Activated T-helper 2 cell treated with anti-CD3 and anti-CD28 coated beads, Interferon-gamma antibody, Interleukin-2, Interleukin-4, amounts not matched to agents 10 μg/mL and 5 μg/mL and 100 μg/mL, durations not matched to agents 14 hours and 24 hours and 36 hours (primary cell): ENCODE results near the gene AQP1. TPM values are rescaled to one million over a fixed set of nuclear protein-coding genes. Genes with fewer than 3 reads are reported as not detected.
A peak's percentile ranks its signal among the peaks of the same experiment; 100 is the strongest.

Experiments
- DNase-seq: peaks from one replicate; pipeline ENCODE4 v3.0.0; 2021; ENCODE audit warnings: low spot score
- H3K27ac Mint-ChIP-seq: one replicate; pipeline ENCODE4 v1.8.0; 2021; ENCODE audit warnings: mixed read lengths
- H3K27me3 Mint-ChIP-seq: one replicate; pipeline ENCODE4 v1.8.0; 2021; ENCODE audit warnings: low read depth, mixed read lengths
- H3K36me3 Mint-ChIP-seq: one replicate; pipeline ENCODE4 v1.8.0; 2021; ENCODE audit warnings: low read depth, mixed read lengths
- H3K4me1 Mint-ChIP-seq: one replicate; pipeline ENCODE4 v1.8.0; 2021; ENCODE audit warnings: low read depth, mixed read lengths
- H3K4me3 Mint-ChIP-seq: one replicate; pipeline ENCODE4 v1.8.0; 2021; ENCODE audit warnings: low read depth, mild to moderate bottlenecking, moderate library complexity, mixed read lengths
- H3K9me3 Mint-ChIP-seq: one replicate; pipeline ENCODE4 v1.8.0; 2021; ENCODE audit warnings: mixed read lengths
- intact Hi-C: fragments of 100-400 bp; cut with micrococcal nuclease; formaldehyde crosslinking; loops from one replicate; pipeline ENCODE4 v1.15.1; 2023
- total RNA-seq: library from RNA; stranded (reverse); gene quantifications from 2 replicates; pipeline ENCODE4 v1.2.3, GENCODE V29; 2022

Gene AQP1
- total RNA-seq, 1 donor from 2014 or later = not detected

DNA sequence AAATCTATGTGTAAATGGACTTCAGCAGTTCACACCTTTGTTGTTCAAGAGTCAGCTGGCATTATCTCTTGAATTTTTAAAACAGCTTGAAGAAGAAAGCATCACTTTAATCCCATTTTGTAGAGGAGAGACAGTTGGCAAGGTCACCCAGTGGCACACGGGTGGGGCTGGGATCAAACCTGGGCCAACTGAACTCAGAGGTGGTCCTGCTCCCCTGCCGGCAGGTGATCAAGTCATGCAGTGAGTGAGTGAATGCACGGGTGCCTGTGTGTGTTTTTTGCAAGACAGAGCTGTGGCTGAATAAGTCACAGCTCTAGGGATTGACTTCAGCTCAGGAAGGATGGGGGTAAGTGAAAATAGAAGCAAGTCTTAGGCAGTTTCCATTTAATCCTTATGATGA, 61.6 kb downstream of the AQP1 start:
- peaks cover 9% of the 10 kb centered on the region for H3K27me3 Mint-ChIP-seq
- H3K4me3 Mint-ChIP-seq = no peak overlapping the region

DNA sequence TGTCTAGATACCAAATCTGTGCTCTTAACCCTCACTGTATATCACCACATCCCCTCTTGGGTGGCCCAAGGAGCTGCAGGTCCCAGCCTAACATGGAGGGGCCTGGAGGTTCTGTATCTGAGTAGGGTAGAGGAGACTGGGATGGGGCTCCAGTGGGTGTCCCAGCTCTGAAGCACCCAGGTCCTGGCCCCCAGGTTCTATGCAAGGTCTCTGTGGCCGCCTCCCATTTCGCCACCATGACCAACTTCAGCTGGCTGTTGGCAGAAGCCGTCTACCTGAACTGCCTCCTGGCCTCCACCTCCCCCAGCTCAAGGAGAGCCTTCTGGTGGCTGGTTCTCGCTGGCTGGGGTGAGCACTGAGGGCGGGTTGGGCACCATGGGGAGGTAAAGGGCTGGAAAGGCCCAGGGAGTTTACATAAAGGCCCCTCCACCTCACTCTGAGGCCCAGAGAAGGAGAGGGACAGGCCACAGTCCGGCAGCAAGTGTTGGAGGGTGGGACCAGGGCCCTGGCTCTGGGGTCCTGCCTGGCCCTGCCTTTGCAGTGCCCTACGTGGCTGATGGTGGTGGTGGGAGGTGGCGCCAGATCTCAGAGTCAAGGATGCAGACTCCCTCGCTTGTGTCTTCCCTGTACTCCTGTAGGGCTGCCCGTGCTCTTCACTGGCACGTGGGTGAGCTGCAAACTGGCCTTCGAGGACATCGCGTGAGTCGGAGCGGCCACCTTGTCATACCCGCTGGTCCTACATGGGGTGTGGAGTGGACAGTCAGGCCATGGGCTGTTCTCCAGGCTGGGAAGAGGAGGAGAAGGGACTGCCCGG, 62.3 kb downstream of the AQP1 start:
- H3K27me3 Mint-ChIP-seq = peaks cover 9% of the 10 kb centered on the region
- H3K4me1 Mint-ChIP-seq = peaks cover 7% of the 10 kb centered on the region
- peak overlapping the region; percentile 56 for H3K27ac Mint-ChIP-seq
- intact Hi-C loops = loop anchor here (1.0 to 2.0 kb wide), 2 partner anchors 36 to 173 kb away; no protein-coding TSS in a partner anchor
- H3K36me3 Mint-ChIP-seq = no peaks in the 10 kb centered on the region
- no peak overlapping the region for H3K4me3 Mint-ChIP-seq
- no peak for DNase-seq
- no peaks in the 10 kb centered on the region for H3K9me3 Mint-ChIP-seq

More for the DNA sequence above, 61.6 kb downstream of the AQP1 start:
- H3K36me3 Mint-ChIP-seq = no peaks in the 10 kb centered on the region
- intact Hi-C loops = no loop called here
- H3K27ac Mint-ChIP-seq = no peak overlapping the region
- H3K4me1 Mint-ChIP-seq = peaks cover 7% of the 10 kb centered on the region
- H3K9me3 Mint-ChIP-seq = no peaks in the 10 kb centered on the region
- DNase-seq = no peak

DNA sequence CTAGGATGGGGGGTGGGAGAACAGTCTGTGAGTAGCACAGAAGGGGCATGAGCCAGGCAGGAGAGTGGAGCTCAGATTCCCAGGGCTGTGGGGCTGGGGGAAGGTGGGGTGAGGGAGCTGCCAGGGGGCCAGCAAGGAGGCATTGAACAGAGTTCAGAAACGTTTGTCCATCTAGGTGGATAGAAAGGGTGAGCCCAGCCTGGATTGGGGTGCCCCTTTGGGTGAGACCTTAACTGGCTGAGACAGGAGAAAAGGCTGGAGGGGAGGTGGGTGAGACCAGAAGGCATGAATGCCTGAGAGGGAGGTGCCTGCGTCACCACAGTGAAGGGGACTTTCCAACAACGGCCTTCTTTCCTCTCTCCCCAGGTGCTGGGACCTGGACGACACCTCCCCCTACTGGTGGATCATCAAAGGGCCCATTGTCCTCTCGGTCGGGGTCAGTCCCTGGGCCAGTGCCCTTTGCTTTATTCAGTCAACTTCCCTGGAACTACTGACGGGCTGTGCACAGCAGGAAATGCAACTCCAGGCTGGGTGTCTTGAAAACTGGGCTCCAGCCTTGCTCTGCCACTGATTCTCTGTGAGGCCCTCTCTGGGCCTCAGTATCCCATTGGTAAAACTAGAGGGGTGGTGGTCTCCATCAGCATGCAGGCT, 63.1 kb downstream of the AQP1 start:
- Mint-ChIP-seq H3K4me1 (peaks cover 7% of the 10 kb centered on the region), H3K9me3 (no peaks in the 10 kb centered on the region), H3K27ac (peak overlapping the region; percentile 56), H3K4me3 (no peak overlapping the region), H3K27me3 (peaks cover 9% of the 10 kb centered on the region), H3K36me3 (no peaks in the 10 kb centered on the region)
- intact Hi-C loops = loop anchor here (1.0 to 2.0 kb wide), 2 partner anchors 36 to 174 kb away; no protein-coding TSS in a partner anchor
- DNase-seq = peak; percentile 40

Other genes with a start within 250 kb of the AQP1 start
- gene CRHR2, start 229.4 kb upstream of the AQP1 start, total RNA-seq = not detected in 2 replicates
- not detected in 2 replicates for gene INMT, start 159.7 kb upstream of the AQP1 start, total RNA-seq
- gene MINDY4, start 140.4 kb upstream of the AQP1 start, total RNA-seq = 1.3 and 1.4 TPM in 2 replicates
- gene GHRHR, start 52.1 kb downstream of the AQP1 start, total RNA-seq = not detected in 2 replicates
- gene ADCYAP1R1, start 140.5 kb downstream of the AQP1 start, total RNA-seq = not detected in 2 replicates